ENCODE measurements around the gene KLF15. TPM values are rescaled to one million over a fixed set of nuclear protein-coding genes. Genes with fewer than 3 reads are reported as not detected.

The KLF15 gene
- total RNA-seq, 1 experiment from 2014 or later = 0.50 TPM

DNA sequence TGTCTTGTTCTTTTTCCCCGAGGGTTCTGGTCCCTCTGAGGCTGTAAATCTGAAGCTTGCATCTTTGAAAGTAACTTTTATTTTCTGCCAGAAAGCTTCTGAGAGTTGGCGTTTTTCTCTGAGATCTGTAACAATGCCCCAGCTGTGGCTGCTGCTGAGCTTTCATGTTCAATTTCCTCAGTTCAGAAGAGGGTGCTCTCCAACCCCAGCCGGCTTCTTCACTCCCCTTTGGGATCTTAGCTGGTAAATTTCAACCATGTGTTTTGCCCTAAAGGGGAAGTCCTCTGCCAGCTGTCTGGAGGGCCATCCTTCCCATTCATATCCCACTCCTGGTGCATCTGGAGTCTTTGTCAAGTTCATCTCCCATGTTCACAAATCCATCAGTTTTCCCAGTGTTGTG is 19.2 kb upstream of the KLF15 start:
- DNase-seq (ENCODE audit: low read depth in 1 of 2, low spot score in 2 of 2) = no peak
- H3K27ac ChIP-seq = no peak overlapping the region
- H3K36me3 ChIP-seq = no peaks in the 10 kb centered on the region
- no peak overlapping the region for H3K4me3 ChIP-seq
- H3K9me3 ChIP-seq (replicated peaks) = no peaks in the 10 kb centered on the region
- H3K27me3 ChIP-seq (replicated peaks) = no peaks in the 10 kb centered on the region
- no peaks in the 10 kb centered on the region for H3K4me1 ChIP-seq (replicated peaks)

DNA sequence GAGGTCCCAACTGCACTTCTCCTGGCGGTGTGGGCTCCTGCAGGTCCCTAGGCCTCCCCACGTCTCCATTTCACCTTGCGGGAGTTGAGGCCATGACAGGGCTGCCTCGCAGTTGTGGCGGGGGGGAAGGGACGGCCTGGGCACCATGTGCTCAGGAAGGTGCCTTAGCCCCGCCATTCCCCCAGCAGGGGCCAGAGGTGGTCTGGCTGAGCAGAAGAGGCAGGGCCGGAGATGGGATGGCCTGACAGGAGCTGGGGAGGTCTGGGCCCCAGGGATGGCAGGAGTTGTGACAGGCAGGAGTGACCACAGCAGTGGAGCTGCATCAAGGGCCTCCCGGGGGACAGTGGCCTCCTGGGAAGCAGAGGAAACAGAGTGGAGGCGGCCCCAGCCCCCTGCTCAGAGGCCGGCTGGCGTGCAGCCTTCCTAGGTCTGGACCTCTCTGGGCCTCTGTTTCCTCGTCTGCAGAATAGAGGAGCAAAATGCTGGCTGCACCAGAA is 18.7 kb upstream of the KLF15 start:
- Histone ChIP-seq H3K4me3 (no peak overlapping the region), H3K9me3 (replicated peaks) (no peaks in the 10 kb centered on the region), H3K36me3 (no peaks in the 10 kb centered on the region), H3K27me3 (replicated peaks) (no peaks in the 10 kb centered on the region), H3K4me1 (replicated peaks) (no peaks in the 10 kb centered on the region), H3K27ac (no peak overlapping the region)
- no peak for DNase-seq (ENCODE audit: low read depth in 1 of 2, low spot score in 2 of 2)

DNA sequence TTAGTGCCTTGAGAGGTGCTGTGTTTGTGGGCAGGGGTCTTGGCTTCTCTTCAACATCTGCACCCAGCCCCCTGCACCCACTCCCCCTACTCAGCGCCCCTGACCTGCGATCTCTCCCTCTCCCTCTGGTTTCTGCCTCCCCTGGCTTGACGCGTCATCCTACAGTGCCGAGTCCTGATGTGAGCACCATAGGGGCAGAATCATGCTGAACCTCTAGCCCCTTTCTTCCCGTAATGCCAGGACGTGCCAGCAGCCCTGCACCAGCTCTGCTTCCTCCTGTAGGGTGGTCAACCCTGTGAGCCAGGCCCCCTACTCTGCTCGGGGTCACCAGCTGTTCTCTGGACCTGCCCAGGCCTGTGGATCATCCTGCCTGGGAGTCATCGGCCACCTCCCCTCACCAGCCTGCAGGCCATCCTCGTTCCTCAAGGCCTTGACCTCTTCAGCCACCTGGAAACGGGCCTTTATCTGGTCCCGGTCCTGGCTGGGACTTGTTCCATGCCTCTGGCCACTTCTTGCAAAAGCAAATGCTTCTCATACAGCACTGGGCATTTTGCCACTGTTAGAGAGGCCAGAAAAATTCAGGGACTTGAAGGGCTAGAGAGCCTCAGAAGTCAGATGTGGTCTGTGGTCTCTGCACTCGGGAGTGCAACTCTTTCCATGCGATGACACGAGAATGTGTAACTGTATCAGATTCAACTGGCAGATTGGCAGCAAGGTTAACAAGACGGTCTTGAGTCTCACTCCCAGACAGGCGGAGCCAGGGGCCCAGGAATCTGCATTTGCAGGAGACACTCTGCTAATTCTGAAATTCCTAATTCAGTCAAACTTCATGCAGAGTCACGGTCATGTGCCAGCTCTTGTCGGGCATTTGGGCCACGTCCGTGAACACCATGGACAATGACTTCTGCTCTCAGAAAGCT is 16.7 kb upstream of the KLF15 start:
- Histone ChIP-seq H3K4me1 (replicated peaks) (no peaks in the 10 kb centered on the region), H3K27me3 (replicated peaks) (no peaks in the 10 kb centered on the region), H3K36me3 (no peaks in the 10 kb centered on the region), H3K4me3 (no peak overlapping the region), H3K9me3 (replicated peaks) (no peaks in the 10 kb centered on the region), H3K27ac (no peak overlapping the region)
- no peak for DNase-seq (ENCODE audit: low read depth in 1 of 2, low spot score in 2 of 2)

DNA sequence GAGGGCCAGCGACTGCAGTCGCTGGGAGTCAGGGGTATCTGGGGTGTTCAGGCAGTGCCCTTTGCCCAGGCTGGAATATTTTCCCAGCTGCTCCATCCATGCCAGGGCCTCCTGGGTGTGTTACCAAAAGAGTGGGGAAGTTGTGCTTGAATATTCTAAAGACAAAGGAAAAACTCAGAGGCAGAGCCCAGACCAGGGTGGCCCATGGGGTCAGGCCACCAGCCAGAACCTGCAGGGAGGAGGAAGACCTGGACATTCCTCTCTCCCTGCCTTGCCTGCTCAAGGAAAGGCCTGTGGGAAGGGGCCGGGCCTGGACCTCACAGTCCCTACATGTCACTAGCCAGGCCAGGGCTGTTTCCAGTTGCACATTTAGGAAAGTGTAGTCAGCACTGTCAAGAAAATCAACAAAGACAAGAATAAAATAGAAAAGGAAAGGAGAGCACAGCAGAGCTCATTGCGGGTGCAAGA is 16.0 kb upstream of the KLF15 start:
- Histone ChIP-seq H3K4me3 (no peak overlapping the region), H3K36me3 (no peaks in the 10 kb centered on the region), H3K27ac (no peak overlapping the region), H3K4me1 (replicated peaks) (no peaks in the 10 kb centered on the region), H3K27me3 (replicated peaks) (no peaks in the 10 kb centered on the region), H3K9me3 (replicated peaks) (no peaks in the 10 kb centered on the region)
- no peak for DNase-seq (ENCODE audit: low read depth in 1 of 2, low spot score in 2 of 2)

DNA sequence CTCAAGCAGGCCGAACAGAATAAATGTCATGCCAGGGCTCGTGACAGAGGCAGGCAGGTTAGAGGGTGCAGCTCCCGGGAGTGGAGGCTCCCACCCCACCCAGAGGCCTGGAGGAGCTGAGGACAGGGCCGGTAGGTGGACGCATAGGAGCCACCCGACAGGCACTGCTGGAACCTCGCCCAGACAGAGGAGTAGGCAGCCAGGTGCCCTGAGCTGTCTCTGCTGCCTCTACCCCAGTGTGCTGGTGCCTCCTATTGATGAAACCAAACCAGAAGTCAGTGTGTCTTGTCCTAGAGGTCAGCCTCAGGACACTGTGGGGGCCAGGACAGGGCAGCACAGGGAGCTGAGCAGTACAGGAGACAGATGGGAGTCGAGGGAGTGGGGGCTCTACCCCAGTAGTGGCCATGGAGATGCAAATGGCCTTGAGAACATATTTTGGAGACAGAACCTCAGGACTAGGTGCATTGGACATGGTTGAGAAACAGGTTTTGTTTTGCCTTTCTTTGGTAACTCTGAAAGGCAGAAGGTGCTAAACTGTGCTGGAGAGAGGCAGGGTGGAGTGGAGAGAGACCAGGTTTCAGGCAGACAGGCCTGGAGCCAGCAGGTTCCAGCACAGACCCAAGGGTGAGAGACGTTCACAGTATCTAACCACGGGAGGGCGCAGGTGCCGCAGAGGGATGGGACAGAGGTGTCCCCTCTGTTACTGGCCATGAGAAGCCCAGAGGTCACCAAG is 15.4 kb upstream of the KLF15 start:
- Histone ChIP-seq H3K9me3 (replicated peaks) (no peaks in the 10 kb centered on the region), H3K4me3 (no peak overlapping the region), H3K36me3 (no peaks in the 10 kb centered on the region), H3K4me1 (replicated peaks) (no peaks in the 10 kb centered on the region), H3K27me3 (replicated peaks) (no peaks in the 10 kb centered on the region), H3K27ac (no peak overlapping the region)
- DNase-seq (ENCODE audit: low read depth in 1 of 2, low spot score in 2 of 2) = no peak

DNA sequence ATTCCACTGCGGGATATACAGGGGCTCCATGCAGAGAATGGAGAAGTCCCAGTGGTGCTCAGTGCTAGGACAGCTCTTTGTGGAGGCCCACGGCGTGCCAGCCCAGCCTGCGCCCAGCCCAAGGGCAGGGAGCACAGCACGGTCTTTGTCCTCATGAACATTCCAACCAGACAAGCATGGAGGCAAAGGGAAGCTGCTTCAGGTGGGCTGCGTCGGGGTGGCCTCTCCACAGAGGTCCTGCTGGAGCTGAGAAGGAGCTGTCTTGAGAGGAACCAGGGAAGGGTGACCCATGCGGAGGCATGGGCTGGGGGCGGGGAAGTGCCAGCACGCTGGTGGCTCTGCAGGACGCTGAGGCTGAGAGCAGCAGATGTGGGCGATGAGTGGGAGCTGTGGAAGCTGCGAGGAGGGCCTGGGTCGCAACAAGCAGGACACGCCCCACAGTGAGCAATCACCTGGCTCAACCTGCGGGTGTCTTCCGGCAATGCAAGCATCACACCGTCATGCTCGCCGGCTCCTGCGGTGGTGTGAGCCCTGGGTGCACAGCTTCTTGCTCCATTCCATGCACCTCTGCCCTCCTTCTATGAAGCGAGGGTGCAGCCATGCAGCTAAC is 14.0 kb upstream of the KLF15 start:
- H3K4me3 ChIP-seq = no peak overlapping the region
- H3K4me1 ChIP-seq (replicated peaks) = no peaks in the 10 kb centered on the region
- DNase-seq (ENCODE audit: low read depth in 1 of 2, low spot score in 2 of 2) = no peak
- no peaks in the 10 kb centered on the region for H3K9me3 ChIP-seq (replicated peaks)
- no peak overlapping the region for H3K27ac ChIP-seq
- no peaks in the 10 kb centered on the region for H3K27me3 ChIP-seq (replicated peaks)
- H3K36me3 ChIP-seq = no peaks in the 10 kb centered on the region

DNA sequence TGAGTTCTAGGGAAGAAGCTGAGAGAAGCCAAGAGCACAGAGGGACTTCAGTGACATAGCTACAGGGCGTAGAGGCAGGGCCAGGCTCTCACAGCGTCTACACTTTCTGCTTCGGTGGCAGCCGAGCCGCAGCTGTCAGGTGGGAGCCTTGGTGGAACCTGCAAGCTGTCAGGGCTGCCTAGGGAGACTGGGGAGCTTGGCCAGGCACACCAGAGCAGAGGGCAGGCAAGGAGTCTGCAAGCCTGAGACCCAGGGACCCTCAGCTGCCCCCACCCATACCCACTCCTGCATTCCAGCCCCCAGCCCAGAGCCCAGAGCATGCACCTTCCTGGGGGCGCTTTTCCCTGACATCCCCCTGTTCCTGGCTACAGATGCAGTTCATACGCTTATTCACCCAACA is 13.4 kb upstream of the KLF15 start:
- Histone ChIP-seq H3K36me3 (no peaks in the 10 kb centered on the region), H3K4me3 (no peak overlapping the region), H3K27me3 (replicated peaks) (no peaks in the 10 kb centered on the region), H3K4me1 (replicated peaks) (no peaks in the 10 kb centered on the region), H3K9me3 (replicated peaks) (no peaks in the 10 kb centered on the region), H3K27ac (no peak overlapping the region)
- no peak for DNase-seq (ENCODE audit: low read depth in 1 of 2, low spot score in 2 of 2)

DNA sequence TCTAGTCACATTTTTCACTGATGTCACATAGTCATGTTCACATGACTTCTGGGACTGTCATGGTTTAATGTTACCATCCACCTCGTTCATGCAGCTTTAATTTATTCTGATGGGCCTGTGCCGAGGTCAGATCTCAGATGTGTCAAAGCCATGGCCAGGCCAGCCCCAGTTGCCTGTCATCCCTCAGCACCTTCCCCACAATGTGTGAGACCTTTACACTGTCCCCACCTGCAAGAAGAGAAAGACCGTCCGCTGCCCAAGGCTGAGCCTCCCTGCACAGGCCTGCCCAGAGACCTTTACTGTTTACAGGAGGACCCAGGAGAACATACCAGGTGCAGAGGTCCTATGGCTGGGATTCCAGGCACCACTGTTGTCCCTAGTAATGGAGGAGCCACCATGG is 12.8 kb upstream of the KLF15 start:
- Histone ChIP-seq H3K36me3 (no peaks in the 10 kb centered on the region), H3K9me3 (replicated peaks) (no peaks in the 10 kb centered on the region), H3K27me3 (replicated peaks) (no peaks in the 10 kb centered on the region), H3K4me1 (replicated peaks) (no peaks in the 10 kb centered on the region), H3K27ac (no peak overlapping the region), H3K4me3 (no peak overlapping the region)
- DNase-seq (ENCODE audit: low read depth in 1 of 2, low spot score in 2 of 2) = no peak

DNA sequence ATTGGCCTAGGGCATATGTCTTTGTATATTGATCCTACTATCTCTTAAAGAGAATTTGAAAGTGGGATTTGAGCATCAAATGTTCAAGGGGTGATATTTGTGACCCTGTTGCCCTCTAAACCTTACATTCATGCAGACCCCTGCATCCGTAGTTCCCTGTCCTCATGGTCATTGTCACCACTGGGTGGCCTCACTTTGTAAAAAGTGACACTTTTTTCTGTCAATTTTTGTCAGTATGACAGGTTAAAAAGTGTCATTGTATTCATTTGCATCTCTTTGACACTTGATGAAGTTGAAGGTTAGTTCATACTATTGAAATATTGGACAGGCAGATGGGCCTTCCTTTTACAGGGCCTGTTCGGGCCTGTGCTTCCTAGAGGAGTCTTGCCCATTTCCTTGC is 12.3 kb upstream of the KLF15 start:
- no peak overlapping the region for H3K4me3 ChIP-seq
- H3K9me3 ChIP-seq (replicated peaks) = no peaks in the 10 kb centered on the region
- no peaks in the 10 kb centered on the region for H3K4me1 ChIP-seq (replicated peaks)
- H3K36me3 ChIP-seq = no peaks in the 10 kb centered on the region
- no peak for DNase-seq (ENCODE audit: low read depth in 1 of 2, low spot score in 2 of 2)
- no peaks in the 10 kb centered on the region for H3K27me3 ChIP-seq (replicated peaks)
- H3K27ac ChIP-seq = no peak overlapping the region

DNA sequence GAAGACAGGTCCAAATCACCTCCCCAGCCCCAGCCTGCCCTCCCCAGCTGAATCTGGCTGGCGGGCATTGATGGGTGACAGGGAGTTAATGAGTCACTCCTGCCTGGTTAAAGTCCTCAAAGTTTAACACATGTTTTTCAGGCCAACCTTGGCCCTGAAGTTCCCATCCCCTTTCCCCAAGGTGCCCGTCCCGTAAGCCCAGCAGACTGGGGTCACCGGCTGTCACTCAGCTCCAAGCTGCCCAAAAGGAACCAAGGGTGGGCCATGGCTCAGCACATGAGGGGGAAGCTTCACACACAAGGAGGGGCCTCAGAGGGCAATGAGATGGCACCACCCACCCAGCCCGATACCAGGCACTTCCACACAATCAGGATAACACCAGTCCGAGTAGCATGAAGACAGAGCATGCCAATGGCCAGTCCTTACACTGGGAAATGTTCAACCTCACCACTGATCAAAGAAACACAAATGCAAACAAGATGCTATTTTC is 10.2 kb upstream of the KLF15 start:
- Histone ChIP-seq H3K36me3 (no peaks in the 10 kb centered on the region), H3K9me3 (replicated peaks) (no peaks in the 10 kb centered on the region), H3K27ac (no peak overlapping the region), H3K27me3 (replicated peaks) (no peaks in the 10 kb centered on the region), H3K4me3 (no peak overlapping the region), H3K4me1 (replicated peaks) (no peaks in the 10 kb centered on the region)
- DNase-seq (ENCODE audit: low read depth in 1 of 2, low spot score in 2 of 2) = no peak

DNA sequence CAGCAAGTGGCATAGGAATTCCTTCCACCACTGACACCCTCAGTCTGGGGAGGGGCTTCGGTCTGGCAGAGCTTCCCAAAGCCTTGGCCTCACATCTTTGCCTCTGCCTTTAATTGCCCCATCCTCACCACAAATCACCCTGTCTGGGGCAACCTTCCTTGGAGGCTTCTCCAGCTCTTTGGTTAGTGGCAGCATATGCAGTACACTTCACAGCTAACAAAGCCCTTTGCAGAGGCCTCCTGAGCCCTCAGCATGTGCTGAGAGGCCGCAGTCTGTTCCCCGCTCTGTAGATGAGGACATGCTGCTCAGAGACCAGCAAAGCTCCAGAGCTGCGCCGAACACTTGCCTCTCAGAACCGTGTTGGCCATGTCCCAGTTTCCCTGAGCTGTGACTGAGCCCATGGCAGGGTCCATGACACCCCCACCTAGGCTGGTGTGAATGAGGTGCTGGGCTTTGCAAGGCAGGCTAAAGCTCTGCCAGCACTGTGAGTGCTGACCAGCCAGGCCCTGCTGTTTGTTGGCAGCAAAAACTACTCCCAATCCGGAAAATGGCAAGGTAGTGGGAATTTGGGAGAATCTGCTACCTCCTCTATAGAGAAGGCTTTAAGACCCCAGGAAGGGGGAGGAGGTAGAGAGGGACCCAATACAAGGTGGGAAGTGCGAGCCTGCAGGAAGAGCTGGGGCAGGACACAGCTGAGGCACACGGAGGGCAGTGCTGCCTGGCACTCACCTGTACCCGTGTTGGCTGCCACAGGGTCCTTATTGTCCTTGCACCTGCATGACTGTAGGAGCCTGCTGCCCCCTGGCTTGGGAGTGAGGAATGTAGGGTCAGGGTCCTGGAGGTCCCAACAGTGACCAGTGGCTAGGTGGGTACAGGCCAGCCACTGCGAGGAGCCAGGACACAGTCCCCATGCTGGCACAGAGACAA is 8.4 kb upstream of the KLF15 start:
- H3K36me3 ChIP-seq = no peaks in the 10 kb centered on the region
- no peaks in the 10 kb centered on the region; the same call in 1 of the 2 replicates for H3K4me1 ChIP-seq (replicated peaks)
- H3K27me3 ChIP-seq (replicated peaks) = no peaks in the 10 kb centered on the region
- no peak overlapping the region for H3K4me3 ChIP-seq
- H3K27ac ChIP-seq = no peak overlapping the region
- no peaks in the 10 kb centered on the region for H3K9me3 ChIP-seq (replicated peaks)
- DNase-seq (ENCODE audit: low read depth in 1 of 2, low spot score in 2 of 2) = no peak

DNA sequence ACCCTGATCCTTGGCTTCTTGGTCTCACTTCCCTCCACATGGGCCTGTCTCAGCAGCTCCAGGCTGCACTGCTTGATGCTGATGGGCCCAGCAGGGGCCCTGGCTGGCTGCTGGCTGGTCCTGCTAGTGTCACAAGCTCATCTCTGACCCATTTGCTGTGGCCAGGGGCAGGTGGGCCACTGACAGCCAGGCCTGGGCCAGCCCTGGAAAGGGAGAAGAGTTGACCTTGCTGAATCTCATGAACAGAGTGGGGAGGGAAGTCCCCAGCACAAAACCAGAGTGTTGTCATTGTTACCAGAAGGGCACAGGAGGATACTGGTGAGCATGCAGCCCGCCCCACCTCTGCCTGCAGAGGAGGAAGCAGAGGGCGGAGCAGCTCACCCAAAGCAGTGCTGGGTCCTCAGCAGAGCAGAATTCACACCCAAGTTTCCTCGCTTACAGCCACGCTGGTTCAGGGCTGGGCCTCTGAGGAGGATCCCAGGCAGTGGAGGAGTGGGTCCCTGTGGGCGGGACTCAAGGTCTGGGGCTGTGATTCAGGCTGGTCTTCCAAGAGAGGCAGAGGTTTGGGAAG is 7.6 kb upstream of the KLF15 start:
- Histone ChIP-seq H3K4me1 (replicated peaks) (no peaks in the 10 kb centered on the region; the same call in 1 of the 2 replicates), H3K36me3 (no peaks in the 10 kb centered on the region), H3K27me3 (replicated peaks) (no peaks in the 10 kb centered on the region), H3K27ac (no peak overlapping the region), H3K4me3 (no peak overlapping the region), H3K9me3 (replicated peaks) (no peaks in the 10 kb centered on the region)
- no peak for DNase-seq (ENCODE audit: low read depth in 1 of 2, low spot score in 2 of 2)

Measured in SJSA1 (cell line).